Spleen (tissue), 7 donors: Measurements from ENCODE around the gene DAAM2.

Source experiments
- POLR2A ChIP-seq, 3 donors: fragments of 450-650 bp; IDR thresholded peaks; one replicate each; pipeline ENCODE4 v1.5.1; 2017; ENCODE audit warnings: antibody characterized with exemption in 3 of 3, mild to moderate bottlenecking in 1 of 3
- POLR2AphosphoS5 ChIP-seq, 3 donors: sonication (generic); formaldehyde crosslinking; IDR thresholded peaks; one replicate each; pipeline ENCODE4 v1.5.1; 2017; ENCODE audit warnings: antibody characterized with exemption in 3 of 3
- TF ChIP-seq, protein P1 (sequence below), 11 experiments: fragments of 200-600 bp in 7 of 11; fragments of 450-650 bp in 4 of 11; sonication (generic) in 4 of 11; IDR thresholded peaks in 8 of 11; conservative IDR thresholded peaks in 3 of 11; 1 replicate in 7 of 11; 2 replicates in 4 of 11; pipeline versions ENCODE4 v1.4.0 to v1.8.0; 2016 to 2021; ENCODE audit warnings: antibody characterized with exemption in 11 of 11, inconsistent platforms in 4 of 11, mild to moderate bottlenecking in 1 of 11
- donor health status: DM: no; HTN: no; CAD: no; lungs with moderate emphysema.
- donor health status: DM: no; HTN: no; CAD: no.
- donor health status: DM: no; HTN: no; CAD: no.

DNA sequence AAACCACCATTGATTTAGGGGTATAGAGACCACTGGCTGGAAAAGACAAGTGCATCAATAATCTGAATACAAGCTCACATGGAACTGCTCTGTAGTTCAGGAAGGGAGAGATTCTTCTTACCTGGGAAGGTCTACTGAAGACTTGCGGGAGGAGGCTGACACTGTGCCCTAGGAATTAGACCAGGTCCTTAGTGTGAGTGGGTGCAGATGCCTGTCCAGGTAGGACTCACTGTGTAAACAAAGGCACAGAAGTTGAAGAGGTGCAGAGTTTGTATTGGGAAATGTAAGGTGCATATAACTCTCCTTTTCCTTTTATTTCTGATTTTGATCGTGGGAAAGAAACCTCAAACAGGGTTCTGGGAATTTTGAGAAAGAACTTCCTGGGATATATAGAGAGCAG is 66.8 kb downstream of the DAAM2 start:
- TF ChIP-seq POLR2A (IDR thresholded peaks at IDR 0.05) (no peak), POLR2AphosphoS5 (IDR thresholded peaks at IDR 0.05) (no peak)
- TF ChIP-seq, protein P1, sequence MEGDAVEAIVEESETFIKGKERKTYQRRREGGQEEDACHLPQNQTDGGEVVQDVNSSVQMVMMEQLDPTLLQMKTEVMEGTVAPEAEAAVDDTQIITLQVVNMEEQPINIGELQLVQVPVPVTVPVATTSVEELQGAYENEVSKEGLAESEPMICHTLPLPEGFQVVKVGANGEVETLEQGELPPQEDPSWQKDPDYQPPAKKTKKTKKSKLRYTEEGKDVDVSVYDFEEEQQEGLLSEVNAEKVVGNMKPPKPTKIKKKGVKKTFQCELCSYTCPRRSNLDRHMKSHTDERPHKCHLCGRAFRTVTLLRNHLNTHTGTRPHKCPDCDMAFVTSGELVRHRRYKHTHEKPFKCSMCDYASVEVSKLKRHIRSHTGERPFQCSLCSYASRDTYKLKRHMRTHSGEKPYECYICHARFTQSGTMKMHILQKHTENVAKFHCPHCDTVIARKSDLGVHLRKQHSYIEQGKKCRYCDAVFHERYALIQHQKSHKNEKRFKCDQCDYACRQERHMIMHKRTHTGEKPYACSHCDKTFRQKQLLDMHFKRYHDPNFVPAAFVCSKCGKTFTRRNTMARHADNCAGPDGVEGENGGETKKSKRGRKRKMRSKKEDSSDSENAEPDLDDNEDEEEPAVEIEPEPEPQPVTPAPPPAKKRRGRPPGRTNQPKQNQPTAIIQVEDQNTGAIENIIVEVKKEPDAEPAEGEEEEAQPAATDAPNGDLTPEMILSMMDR (IDR thresholded peaks at IDR 0.05 in 8 of 11, conservative IDR thresholded peaks at IDR 0.05 in 3 of 11) = no peak
